K562 (cell line): ENCODE results near the gene CNP. TPM values are rescaled to one million over a fixed set of nuclear protein-coding genes. Genes with fewer than 3 reads are reported as not detected.

Experiments used
- ATAC-seq: fragments of 200-7000 bp; cut with Tn5 transposase; 3 replicates; pipeline ENCODE4 v1.9.1; 2020; ENCODE audit warnings: moderate library complexity
- BruUV-seq: library from RNA; stranded (reverse); fragments of 400-500 nt; replicated peaks from 2 replicates; lab custom pipeline; 2021; lab: Mats Ljungman, UMichigan
- CTCF ChIA-PET: fragments of 300-600 bp; formaldehyde crosslinking; extraction: SDS; loops from one replicate; lab custom pipeline; 2021; ENCODE audit warnings: low intra/inter-chr PET ratio; lab: Yijun Ruan, JAX
- POLR2A ChIA-PET: fragments of 300-600, 350-650 bp; sonication (Branson Sonifier 250); formaldehyde crosslinking; extraction: SDS; loops from one replicate; lab custom pipeline; 2021; ENCODE audit warnings: antibody characterized with exemption, inconsistent platforms; lab: Yijun Ruan, JAX
- DNase-seq, 4 experiments: peaks; one replicate each; pipeline versions ENCODE4 v3.0.0 to v3.0.0-alpha.2; 2011 to 2018; ENCODE audit warnings: low spot score in 3 of 4, mixed read lengths in 3 of 4; ENCODE audit errors: extremely low read depth in 1 of 4
- FAIRE-seq: peaks from 2 replicates; lab custom pipeline; 2011; peaks lifted over from hg19 to GRCh38; lab: Jason Lieb, UNC
- H2AFZ ChIP-seq: 2 replicates; pipeline ENCODE4 v1.6.0; 2011; ENCODE audit warnings: low read depth, low read length, control low read depth, inconsistent platforms
- H3K27ac ChIP-seq: fragments of 200-600 bp; 3 replicates; pipeline ENCODE4 v1.8.0; 2011; ENCODE audit warnings: low read depth, mild to moderate bottlenecking, control low read depth, inconsistent platforms, low read length, moderate library complexity, mixed read lengths; ENCODE audit errors: extremely low read depth
- H3K27me3 ChIP-seq, 2 experiments: fragments of 300-600 bp in 1 of 2; 2 replicates in 1 of 2; 3 replicates in 1 of 2; pipeline versions ENCODE4 v1.6.0 to v1.8.0; 2011; ENCODE audit warnings: inconsistent platforms in 2 of 2, low read length in 2 of 2, mild to moderate bottlenecking in 1 of 2, mixed read lengths in 1 of 2, moderate library complexity in 1 of 2; ENCODE audit not compliant: control insufficient read depth in 2 of 2, insufficient read depth in 2 of 2
- H3K36me3 ChIP-seq: fragments of 300-600 bp; 3 replicates; pipeline ENCODE4 v1.8.0; 2011; ENCODE audit warnings: mild to moderate bottlenecking, low read length, inconsistent platforms; ENCODE audit not compliant: control insufficient read depth, insufficient read depth
- H3K4me1 ChIP-seq, 2 experiments: fragments of 200-600 bp in 1 of 2; replicated peaks in 1 of 2; 2 replicates in 1 of 2; 3 replicates in 1 of 2; pipeline versions ENCODE4 v1.5.1 to v1.8.0; 2011; ENCODE audit warnings: inconsistent platforms in 2 of 2, low read length in 2 of 2, mild to moderate bottlenecking in 1 of 2, mixed read lengths in 1 of 2, moderate library complexity in 1 of 2; ENCODE audit not compliant: control insufficient read depth in 2 of 2, insufficient read depth in 2 of 2
- H3K4me2 ChIP-seq: 2 replicates; pipeline ENCODE4 v1.6.1; 2011; ENCODE audit warnings: low read length, control low read depth, inconsistent platforms, mixed read lengths; ENCODE audit not compliant: insufficient read depth
- H3K4me3 ChIP-seq: fragments of 200-600 bp; sonication (generic), shearing (Covaris generic); 2 replicates; pipeline ENCODE4 v1.5.1; 2016; ENCODE audit warnings: control low read depth, inconsistent platforms
- H3K79me2 ChIP-seq: fragments of 200-600 bp; 3 replicates; pipeline ENCODE4 v1.8.0; 2011; ENCODE audit warnings: low read length, inconsistent platforms; ENCODE audit not compliant: control insufficient read depth, insufficient read depth
- H3K9ac ChIP-seq, 2 experiments: 2 replicates each; pipeline versions ENCODE4 v1.6.0 to v1.6.1; 2011; ENCODE audit warnings: low read depth in 2 of 2, low read length in 2 of 2, control low read depth in 1 of 2, inconsistent platforms in 1 of 2, mild to moderate bottlenecking in 1 of 2, mixed read lengths in 1 of 2; ENCODE audit not compliant: insufficient read depth in 1 of 2
- H3K9me1 ChIP-seq: one replicate; pipeline ENCODE4 v1.6.0; 2011; ENCODE audit warnings: inconsistent platforms, mild to moderate bottlenecking, low read length, moderate library complexity; ENCODE audit not compliant: control insufficient read depth, insufficient read depth
- H3K9me3 ChIP-seq: replicated peaks from 2 replicates; pipeline ENCODE4 v1.5.1; 2011; ENCODE audit warnings: low read depth, low read length, inconsistent platforms; ENCODE audit not compliant: control insufficient read depth, insufficient read depth
- H4K20me1 ChIP-seq: replicated peaks from 2 replicates; pipeline ENCODE4 v1.6.1; 2011; ENCODE audit warnings: low read length, inconsistent platforms, mixed read lengths; ENCODE audit not compliant: control insufficient read depth, insufficient read depth
- ATF7 ChIP-seq: fragments of 450-650 bp; IDR thresholded peaks from 2 replicates; pipeline ENCODE4 v1.7.1; 2014; ENCODE audit warnings: mild to moderate bottlenecking, moderate library complexity
- BCOR ChIP-seq: fragments of 450-650 bp; IDR thresholded peaks from 2 replicates; pipeline ENCODE4 v1.6.1; 2016
- EHMT2 ChIP-seq: fragments of 450-650 bp; IDR thresholded peaks from 2 replicates; pipeline ENCODE4 v1.6.1; 2018; ENCODE audit warnings: antibody characterized with exemption
- ESRRA ChIP-seq: fragments of 450-650 bp; IDR thresholded peaks from 2 replicates; pipeline ENCODE4 v1.6.1; 2014; ENCODE audit warnings: low read depth, mild to moderate bottlenecking, moderate library complexity, borderline replicate concordance
- MECOM ChIP-seq: fragments of 250-450 bp; sonication (Bioruptor Pico); IDR thresholded peaks from 2 replicates; pipeline ENCODE4 v1.8.0; 2022; ENCODE audit warnings: inconsistent platforms
- POLR2H ChIP-seq: IDR thresholded peaks from 2 replicates; pipeline ENCODE4 v1.6.1; 2016; ENCODE audit warnings: missing genetic modification characterization, low read depth, mild to moderate bottlenecking, control low read depth, missing compliant biosample characterization, moderate library complexity
- POU5F1 ChIP-seq: fragments of 150-350 bp; IDR thresholded peaks from 2 replicates; pipeline ENCODE4 v1.6.1; 2014; ENCODE audit warnings: borderline replicate concordance, low read length, low read depth, mild to moderate bottlenecking; ENCODE audit not compliant: partially characterized antibody
- SIN3A ChIP-seq, 2 experiments: fragments of 150-350 bp in 1 of 2; IDR thresholded peaks; 2 replicates each; pipeline ENCODE4 v1.6.1; 2011 to 2016; ENCODE audit warnings: borderline replicate concordance in 2 of 2, low read depth in 2 of 2, low read length in 2 of 2, mild to moderate bottlenecking in 2 of 2, moderate library complexity in 2 of 2; ENCODE audit not compliant: control insufficient read depth in 1 of 2
- SOX6 ChIP-seq: fragments of 450-650 bp; IDR thresholded peaks from 2 replicates; pipeline ENCODE4 v1.6.1; 2014; ENCODE audit warnings: mild to moderate bottlenecking
- ZNF280B ChIP-seq: fragments of 250-450 bp; sonication (Bioruptor Pico); IDR thresholded peaks from 2 replicates; pipeline ENCODE4 v1.5.1; 2021; ENCODE audit warnings: mild to moderate bottlenecking
- ZNF696 ChIP-seq: fragments of 250-450 bp; sonication (Bioruptor Pico); conservative IDR thresholded peaks from 2 replicates; pipeline ENCODE4 v1.4.0; 2020; ENCODE audit warnings: mild to moderate bottlenecking, moderate library complexity
- ZNF766 ChIP-seq: fragments of 200-800 bp; sonication (Bioruptor generic); conservative IDR thresholded peaks from 2 replicates; pipeline ENCODE4 v1.6.1; 2016; ENCODE audit warnings: missing genetic modification characterization, missing compliant biosample characterization
- WGBS: fragments of 100-300 bp; shearing (Covaris generic); methylation state at CpG from one replicate; pipeline ENCODE4 v1.1.6; 2016; ENCODE audit warnings: low coverage, mixed read lengths; ENCODE audit not compliant: insufficient coverage; ENCODE audit errors: missing lambda C conversion rate; 5-methylcytosine and 5-hydroxymethylcytosine counted together
- in situ Hi-C: fragments of 300-500 bp; cut with MboI; formaldehyde crosslinking; loops from 4 replicates; pipeline ENCODE4 v1.15.0; 2018; ENCODE audit warnings: inconsistent platforms, mixed read lengths
- intact Hi-C: fragments of 100-400 bp; cut with micrococcal nuclease; formaldehyde crosslinking; loops from 2 replicates; pipeline ENCODE4 v1.14.2; 2022
- polyA plus RNA-seq, 8 experiments: library from polyadenylated mRNA; depleted of rRNA in 4 of 8; stranded (reverse) in 5 of 8; unstranded in 3 of 8; fragments of >200 nt; fragmentation: Nextera tagmentation in 2 of 8; fragmentation: Illumina TruSeq in 1 of 8; extraction: Ambion mirVana in 2 of 8; extraction: Trizol in 1 of 8; gene quantifications; 2 replicates each; pipeline versions ENCODE4 v1.2.1 to v1.2.3, GENCODE V29; 2011 to 2014; ENCODE audit warnings: inconsistent platforms in 1 of 8, missing spikeins in 1 of 8
- total RNA-seq, 7 experiments: library from RNA; depleted of rRNA in 6 of 7; stranded (reverse); fragments of >200 nt in 6 of 7; fragmentation: Illumina TruSeq in 2 of 7; extraction: Trizol in 2 of 7; gene quantifications; 2 replicates each; pipeline versions ENCODE4 v1.2.1 to v1.2.3, GENCODE V29; 2011 to 2021; ENCODE audit warnings: low replicate concordance in 1 of 7
- TF ChIP-seq, protein P1 (sequence below): fragments of 200-800 bp; sonication (Bioruptor generic); IDR thresholded peaks from 2 replicates; pipeline ENCODE4 v1.6.1; 2017; ENCODE audit warnings: missing genetic modification characterization, missing compliant biosample characterization
- TF ChIP-seq, protein P2 (sequence below), 2 experiments: IDR thresholded peaks in 1 of 2; conservative IDR thresholded peaks in 1 of 2; 2 replicates each; pipeline ENCODE4 v1.6.1; 2016; ENCODE audit warnings: low read depth in 2 of 2, mild to moderate bottlenecking in 1 of 2, missing compliant biosample characterization in 1 of 2, missing genetic modification characterization in 1 of 2, moderate library complexity in 1 of 2

The CNP gene
- total and polyA plus RNA-seq, 9 of the 15 experiments (the other 6 are each of a cell fraction or from before 2014, with no cell fraction given) = 1.7 to 52.0 (median 29.1) TPM

- intact Hi-C loops (loop anchor here (2.0 to 5.0 kb wide), 2 partner anchors 93 to 294 kb away; no protein-coding TSS in a partner anchor), in situ Hi-C loops (no loop called here)
- peak overlapping the region; percentile 25; the same call in 1 of the 2 replicates for H2AFZ ChIP-seq
- H3K9me1 ChIP-seq = no peaks in the 10 kb centered on the region
- DNase-seq (peak in 3 of 4 experiments; percentile 45 to 86 (median 76)), ATAC-seq (peak; percentile 73), FAIRE-seq (peak; percentile 81)
- H3K4me3 ChIP-seq = no peak overlapping the region
- H3K79me2 ChIP-seq = peaks cover 16% of the 10 kb centered on the region
- ChIA-PET POLR2A (interaction anchor here (0.6 to 1.3 kb wide), 13 partner anchors 10 to 402 kb away, joined by 3 to 5 read pairs (median 3); partner anchors contain the start of gene GHDC), CTCF (interaction anchor here (0.9 to 2.3 kb wide), 3 partner anchors 89 to 158 kb away, joined by 3 to 23 read pairs (median 3); partner anchors contain the start of gene DHX58)
- H3K27ac ChIP-seq = peak overlapping the region; percentile 84
- WGBS = 14% methylated on average over 15 of the region's 15 CpGs
- H3K36me3 ChIP-seq = peaks cover 34% of the 10 kb centered on the region
- H3K4me1 ChIP-seq = peaks cover 45 to 56% of the 10 kb centered on the region in 2 experiments
- H3K9me3 ChIP-seq = no peaks in the 10 kb centered on the region
- H3K27me3 ChIP-seq = no peaks in the 10 kb centered on the region
- H4K20me1 ChIP-seq = no peaks in the 10 kb centered on the region
- no TSS peak for BruUV-seq
- peak overlapping the region; percentile 71 for H3K4me2 ChIP-seq
- peak overlapping the region; percentile 73 to 80 for H3K9ac ChIP-seq
- peak; percentile 85 for TF ChIP-seq ZNF766 (CRISPR knock-in tag)
- TF ChIP-seq SOX6 = peak; percentile 76
- TF ChIP-seq, protein P1, sequence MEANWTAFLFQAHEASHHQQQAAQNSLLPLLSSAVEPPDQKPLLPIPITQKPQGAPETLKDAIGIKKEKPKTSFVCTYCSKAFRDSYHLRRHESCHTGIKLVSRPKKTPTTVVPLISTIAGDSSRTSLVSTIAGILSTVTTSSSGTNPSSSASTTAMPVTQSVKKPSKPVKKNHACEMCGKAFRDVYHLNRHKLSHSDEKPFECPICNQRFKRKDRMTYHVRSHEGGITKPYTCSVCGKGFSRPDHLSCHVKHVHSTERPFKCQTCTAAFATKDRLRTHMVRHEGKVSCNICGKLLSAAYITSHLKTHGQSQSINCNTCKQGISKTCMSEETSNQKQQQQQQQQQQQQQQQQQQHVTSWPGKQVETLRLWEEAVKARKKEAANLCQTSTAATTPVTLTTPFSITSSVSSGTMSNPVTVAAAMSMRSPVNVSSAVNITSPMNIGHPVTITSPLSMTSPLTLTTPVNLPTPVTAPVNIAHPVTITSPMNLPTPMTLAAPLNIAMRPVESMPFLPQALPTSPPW (CRISPR knock-in tag) = peak; percentile 54
- peak; percentile 86 for TF ChIP-seq POLR2H
- TF ChIP-seq BCOR = no peak
- TF ChIP-seq POU5F1 = no peak
- 0 out of 2 replicates have a peak, but pooled peaks have one; percentile 28 for TF ChIP-seq ZNF280B (CRISPR knock-in tag)
- no peak for TF ChIP-seq ZNF696 (CRISPR knock-in tag)
- TF ChIP-seq, protein P2, sequence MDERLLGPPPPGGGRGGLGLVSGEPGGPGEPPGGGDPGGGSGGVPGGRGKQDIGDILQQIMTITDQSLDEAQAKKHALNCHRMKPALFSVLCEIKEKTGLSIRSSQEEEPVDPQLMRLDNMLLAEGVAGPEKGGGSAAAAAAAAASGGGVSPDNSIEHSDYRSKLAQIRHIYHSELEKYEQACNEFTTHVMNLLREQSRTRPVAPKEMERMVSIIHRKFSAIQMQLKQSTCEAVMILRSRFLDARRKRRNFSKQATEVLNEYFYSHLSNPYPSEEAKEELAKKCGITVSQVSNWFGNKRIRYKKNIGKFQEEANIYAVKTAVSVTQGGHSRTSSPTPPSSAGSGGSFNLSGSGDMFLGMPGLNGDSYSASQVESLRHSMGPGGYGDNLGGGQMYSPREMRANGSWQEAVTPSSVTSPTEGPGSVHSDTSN (CRISPR knock-in tag; IDR thresholded peaks at IDR 0.05; ENCODE audit: low read depth) = no peak
- TF ChIP-seq, protein P2 (tag; conservative IDR thresholded peaks at IDR 0.05; ENCODE audit: low read depth) = no peak
- no peak for TF ChIP-seq MECOM
- TF ChIP-seq ESRRA = peak; percentile 85; the same call in 1 of the 2 replicates
- TF ChIP-seq EHMT2 = no peak; the same call in 1 of the 2 replicates
- TF ChIP-seq SIN3A (IDR thresholded peaks at IDR 0.05; ENCODE audit: borderline replicate concordance in 2 of 2, control insufficient read depth in 1 of 2, low read depth in 2 of 2, low read length in 2 of 2) = no peak
- TF ChIP-seq ATF7 = peak; percentile 97
Observed at GRCh38 chr17:42023524-42024349, 57.1 kb downstream of the CNP start.
